GM20000 (cell line): ENCODE results near the gene NR1H4.
"Not testable (repeated sequence)": the region's sequence is repeated elsewhere in the genome, so short reads cannot be mapped to it uniquely, and the experiment has no call there.

ENCODE experiments used
- DNase-seq: peaks from one replicate; pipeline ENCODE4 v3.0.0; 2012; ENCODE audit warnings: low spot score
- CTCF ChIP-seq: IDR thresholded peaks from 2 replicates; pipeline ENCODE4 v1.5.1; 2012; ENCODE audit warnings: mild to moderate bottlenecking, control low read depth; ENCODE audit errors: extremely low read depth, missing control alignments

Gene NR1H4

GRCh38 chr12:100494538-100494937 is 20.9 kb downstream of the NR1H4 start:
- TF ChIP-seq CTCF: no peak
- no peak for DNase-seq

DNA sequence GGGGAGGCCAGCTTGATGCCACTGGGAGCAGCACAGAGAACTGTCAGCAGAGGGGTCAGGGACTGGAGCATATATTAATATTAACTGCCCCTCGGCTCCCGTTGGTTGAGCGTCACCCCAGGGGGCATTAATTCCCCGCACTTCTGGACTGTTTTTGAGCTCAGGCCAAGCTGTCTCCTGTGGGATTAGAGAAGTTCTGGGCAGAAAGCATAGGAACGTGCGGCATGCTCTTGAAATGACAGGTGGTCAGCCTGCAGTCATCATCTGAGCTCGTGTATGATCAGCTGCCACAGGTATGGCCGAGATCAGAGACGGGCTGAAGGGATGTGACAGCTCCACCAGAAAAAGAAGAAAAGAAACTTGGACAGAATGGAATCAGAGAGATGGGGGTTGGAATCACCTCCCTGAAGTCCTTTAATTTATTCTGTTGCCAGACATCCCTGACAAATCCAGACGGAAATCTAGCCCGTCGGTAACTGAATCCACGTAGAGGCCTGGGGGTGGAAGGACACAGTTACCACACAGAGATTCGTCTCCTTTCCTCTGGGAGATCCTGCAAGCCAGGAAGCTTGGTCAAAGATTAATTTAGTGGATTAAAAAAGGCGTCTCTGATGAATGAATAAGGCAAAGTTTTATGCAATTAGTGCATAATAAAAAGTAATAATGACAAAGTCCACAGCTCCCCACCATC is 23.6 kb downstream of the NR1H4 start:
- no peak for TF ChIP-seq CTCF
- DNase-seq: no peak

DNA sequence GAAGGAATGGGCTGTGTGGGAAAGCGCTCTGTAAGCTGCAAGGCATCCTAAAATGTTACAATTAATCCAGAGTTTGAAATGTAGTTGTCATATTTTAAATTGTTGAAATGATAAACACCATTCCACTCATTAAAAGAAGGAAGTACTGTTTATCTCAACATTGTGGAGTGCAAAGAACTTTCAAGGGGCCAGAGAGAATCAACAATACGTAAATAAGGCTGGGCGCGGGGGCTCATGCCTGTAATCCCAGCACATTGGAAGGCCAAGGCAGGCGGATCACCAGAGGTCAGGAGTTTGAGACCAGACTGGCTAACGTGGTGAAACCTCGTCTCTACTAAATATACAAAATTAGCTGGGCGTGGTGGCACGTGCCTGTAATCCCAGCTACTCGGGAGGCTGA is 24.5 kb downstream of the NR1H4 start:
- no peak for DNase-seq
- no peak for TF ChIP-seq CTCF

DNA sequence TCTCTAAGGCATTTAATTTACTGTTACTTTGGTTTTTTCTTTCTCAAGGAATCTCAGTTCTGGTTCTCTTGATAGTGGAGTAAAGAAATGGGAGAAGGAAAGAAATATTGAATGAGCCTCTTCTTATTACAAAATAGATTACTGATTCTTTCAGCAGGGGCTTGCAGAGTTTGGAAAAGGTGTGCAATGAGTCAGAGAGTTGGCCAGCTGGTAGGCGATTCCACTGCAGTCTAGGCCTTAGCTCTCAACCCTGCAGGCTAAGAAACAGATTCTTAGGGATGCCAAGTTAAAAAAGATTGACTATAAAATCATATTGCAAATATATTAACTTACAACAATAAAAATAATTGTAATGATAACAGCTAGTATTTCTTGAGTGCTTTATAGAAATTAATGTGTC is 25.8 kb downstream of the NR1H4 start:
- TF ChIP-seq CTCF: no peak
- no peak for DNase-seq

GRCh38 chr12:100502718-100503117 is 29.1 kb downstream of the NR1H4 start:
- DNase-seq: not testable (repeated sequence)

- DNase-seq: no peak
- no peak for TF ChIP-seq CTCF
These were observed 29.6 kb downstream of the NR1H4 start for GRCh38 chr12:100503228-100503628.

DNA sequence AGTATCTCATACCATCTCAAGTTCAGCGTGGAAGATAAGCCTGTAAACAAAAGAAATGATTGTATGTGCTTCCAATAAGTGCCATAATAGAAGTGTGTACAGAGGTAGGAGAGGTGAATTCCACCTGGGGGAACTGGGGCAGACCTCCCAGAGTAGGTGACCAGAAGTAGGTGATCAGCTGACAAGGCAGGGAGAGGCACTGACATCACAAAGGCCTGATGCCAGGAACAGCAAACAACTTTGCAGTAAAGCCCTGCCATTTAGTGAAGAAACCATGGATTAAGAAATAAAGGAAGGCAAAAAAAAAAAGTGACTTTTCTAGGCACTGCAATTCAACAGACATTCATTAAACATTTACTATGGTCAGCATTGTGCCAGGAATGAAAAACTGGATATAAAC is 31.1 kb downstream of the NR1H4 start:
- TF ChIP-seq CTCF: no peak

GRCh38 chr12:100508751-100509150 is 35.1 kb downstream of the NR1H4 start:
- DNase-seq: no peak
- TF ChIP-seq CTCF: no peak

More for the DNA sequence above, 31.1 kb downstream of the NR1H4 start:
- no peak for DNase-seq
